ENCODE results near the gene ITGA6.
"Not testable (repeated sequence)": the region's sequence is repeated elsewhere in the genome, so short reads cannot be mapped to it uniquely, and the experiment has no call there.

The ITGA6 gene

DNA sequence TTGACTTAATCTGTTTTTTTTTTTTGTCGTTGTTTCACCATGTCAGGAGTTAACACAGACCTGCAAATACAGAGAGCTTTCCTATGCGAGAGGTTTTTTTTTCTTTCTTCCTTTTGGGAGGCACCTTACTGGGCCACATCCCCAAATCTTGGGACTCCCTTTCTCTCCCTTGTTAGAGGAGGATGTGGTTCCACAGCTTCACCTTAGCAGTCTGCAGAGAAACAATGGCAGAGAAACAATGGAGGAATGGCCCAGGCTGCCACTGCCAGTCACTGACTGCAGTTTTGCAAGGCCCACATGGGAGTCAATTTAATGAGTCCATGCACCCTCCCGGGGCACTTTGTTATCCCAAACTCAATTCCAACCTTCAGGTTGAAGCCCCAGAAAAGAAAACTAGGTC lies 107.7 kb downstream of the ITGA6 start:
- no peak for DNase-seq (ENCODE audit: low read depth in 1 of 2, low spot score in 1 of 2)
- in situ Hi-C loops (cut with HindIII; ENCODE audit: low pct_unique_long_range_greater_than_20kb, low sequenced_read_pairs): no loop called here
- TF ChIP-seq JUND (IDR thresholded peaks at IDR 0.05; ENCODE audit: low read depth): no peak

DNA sequence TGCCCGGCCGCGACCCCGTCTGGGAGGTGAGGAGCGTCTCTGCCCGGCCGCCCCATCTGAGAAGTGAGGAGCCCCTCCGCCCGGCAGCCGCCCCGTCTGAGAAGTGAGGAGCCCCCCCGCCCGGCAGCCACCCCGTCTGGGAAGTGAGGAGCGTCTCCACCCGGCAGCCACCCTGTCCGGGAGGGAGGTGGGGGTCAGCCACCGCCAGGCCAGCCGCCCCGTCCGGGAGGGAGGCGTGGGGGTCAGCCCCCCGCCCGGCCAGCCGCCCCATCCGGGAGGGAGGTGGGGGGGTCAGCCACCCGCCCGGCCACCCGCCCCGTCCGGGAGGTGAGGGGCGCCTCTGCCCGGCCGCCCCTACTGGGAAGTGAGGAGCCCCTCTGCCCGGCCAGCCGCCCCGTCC lies 110.5 kb downstream of the ITGA6 start:
- in situ Hi-C loops (cut with HindIII; ENCODE audit: low pct_unique_long_range_greater_than_20kb, low sequenced_read_pairs): not testable (repeated sequence)

DNA sequence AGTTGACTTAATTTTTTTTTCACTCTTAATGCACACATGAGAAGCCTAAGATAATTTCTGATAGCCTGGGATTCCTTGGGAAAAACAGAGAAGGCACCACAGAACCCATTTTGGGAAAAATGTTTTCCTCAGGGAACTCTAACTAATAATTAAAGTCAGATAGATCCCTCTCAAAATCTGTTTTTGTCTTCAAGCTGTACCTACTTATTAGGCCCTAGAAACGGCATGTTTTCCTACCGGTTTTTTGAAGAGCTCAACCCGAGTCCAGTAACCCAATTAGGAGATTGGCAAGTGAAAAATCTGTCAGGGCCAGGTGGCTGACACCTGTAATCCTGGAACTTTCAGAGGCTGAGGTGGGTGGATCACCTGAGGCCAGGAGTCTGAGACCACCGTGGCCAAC lies 112.4 kb downstream of the ITGA6 start:
- TF ChIP-seq JUND (IDR thresholded peaks at IDR 0.05; ENCODE audit: low read depth): no peak
- in situ Hi-C loops (cut with HindIII; ENCODE audit: low pct_unique_long_range_greater_than_20kb, low sequenced_read_pairs): no loop called here
- DNase-seq (ENCODE audit: low read depth in 1 of 2, low spot score in 1 of 2): no peak

More for the DNA sequence above, 110.5 kb downstream of the ITGA6 start:
- DNase-seq (ENCODE audit: low read depth in 1 of 2, low spot score in 1 of 2): not testable (repeated sequence)

GRCh38 chr2:172540421-172540820 lies 113.0 kb downstream of the ITGA6 start:
- in situ Hi-C loops (cut with HindIII; ENCODE audit: low pct_unique_long_range_greater_than_20kb, low sequenced_read_pairs): no loop called here
- no peak for DNase-seq (ENCODE audit: low read depth in 1 of 2, low spot score in 1 of 2)
- TF ChIP-seq JUND (IDR thresholded peaks at IDR 0.05; ENCODE audit: low read depth): no peak

DNA sequence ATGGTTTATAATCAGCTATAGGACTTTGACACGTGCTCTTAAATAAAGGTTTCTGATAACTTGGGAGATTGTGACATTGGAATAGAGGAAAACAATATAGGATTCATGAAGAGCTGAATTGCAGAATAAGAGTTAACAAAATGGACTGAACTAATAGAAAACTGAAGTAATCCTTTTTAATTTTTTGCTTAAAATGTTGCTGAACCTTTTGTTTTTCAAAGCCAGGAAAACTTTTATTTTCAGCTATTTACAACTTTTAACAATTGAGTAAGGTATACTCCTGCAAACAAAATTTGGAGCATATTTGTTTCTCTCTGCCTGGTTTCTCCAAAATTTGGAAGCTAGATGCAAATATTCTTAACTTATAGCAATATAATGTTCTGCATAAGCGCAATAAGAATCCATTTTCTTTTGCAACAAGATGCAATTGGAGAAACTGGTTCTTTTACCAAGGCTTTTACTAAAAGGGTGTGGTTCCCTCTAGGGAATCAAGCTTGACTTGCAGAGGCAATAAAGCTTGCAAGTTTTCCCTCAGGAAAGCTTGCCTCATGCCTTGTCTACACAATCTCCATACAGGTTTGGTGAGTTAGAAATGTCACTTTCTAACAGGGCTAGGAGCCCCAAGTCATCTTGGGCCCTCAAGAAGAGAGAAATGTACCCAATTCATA lies 118.2 kb downstream of the ITGA6 start:
- TF ChIP-seq JUND (IDR thresholded peaks at IDR 0.05; ENCODE audit: low read depth): no peak
- peak in 1 of 2 experiments; percentile 66 for DNase-seq (ENCODE audit: low read depth in 1 of 2, low spot score in 1 of 2)
- in situ Hi-C loops (cut with HindIII; ENCODE audit: low pct_unique_long_range_greater_than_20kb, low sequenced_read_pairs): no loop called here

- in situ Hi-C loops (cut with HindIII; ENCODE audit: low pct_unique_long_range_greater_than_20kb, low sequenced_read_pairs): no loop called here
- no peak for TF ChIP-seq JUND (IDR thresholded peaks at IDR 0.05; ENCODE audit: low read depth)
- DNase-seq (ENCODE audit: low read depth in 1 of 2, low spot score in 1 of 2): no peak
Observed at GRCh38 chr2:172549131-172549530, 121.7 kb downstream of the ITGA6 start.

DNA sequence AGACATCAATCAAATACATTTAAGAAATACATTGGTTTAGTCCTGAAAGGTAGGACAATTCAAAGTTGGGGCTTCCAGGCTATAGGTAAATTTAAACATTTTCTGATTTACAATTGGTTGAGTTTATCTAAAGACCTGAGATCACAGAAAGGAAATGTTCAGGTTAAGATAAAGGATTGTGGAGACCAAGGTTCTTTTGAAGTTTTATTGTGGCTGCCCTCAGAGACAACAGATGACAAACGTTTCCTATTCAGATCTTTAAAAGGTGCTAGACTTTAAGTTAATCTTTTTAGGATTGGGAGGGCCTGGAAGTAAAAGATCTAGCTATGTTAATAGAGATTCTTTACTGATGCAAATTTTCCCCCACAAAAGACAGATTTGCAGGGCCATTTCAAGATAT lies 122.4 kb downstream of the ITGA6 start:
- in situ Hi-C loops (cut with HindIII; ENCODE audit: low pct_unique_long_range_greater_than_20kb, low sequenced_read_pairs); DNase-seq (ENCODE audit: low read depth in 1 of 2, low spot score in 1 of 2): not testable (repeated sequence)

- in situ Hi-C loops (cut with HindIII; ENCODE audit: low pct_unique_long_range_greater_than_20kb, low sequenced_read_pairs): no loop called here
- no peak for DNase-seq (ENCODE audit: low read depth in 1 of 2, low spot score in 1 of 2)
- TF ChIP-seq JUND (IDR thresholded peaks at IDR 0.05; ENCODE audit: low read depth): no peak
Observed at GRCh38 chr2:172550419-172550818, 123.0 kb downstream of the ITGA6 start.

GRCh38 chr2:172551271-172551670 lies 123.9 kb downstream of the ITGA6 start:
- no peak for TF ChIP-seq JUND (IDR thresholded peaks at IDR 0.05; ENCODE audit: low read depth)
- no peak for DNase-seq (ENCODE audit: low read depth in 1 of 2, low spot score in 1 of 2)
- in situ Hi-C loops (cut with HindIII; ENCODE audit: low pct_unique_long_range_greater_than_20kb, low sequenced_read_pairs): no loop called here

DNA sequence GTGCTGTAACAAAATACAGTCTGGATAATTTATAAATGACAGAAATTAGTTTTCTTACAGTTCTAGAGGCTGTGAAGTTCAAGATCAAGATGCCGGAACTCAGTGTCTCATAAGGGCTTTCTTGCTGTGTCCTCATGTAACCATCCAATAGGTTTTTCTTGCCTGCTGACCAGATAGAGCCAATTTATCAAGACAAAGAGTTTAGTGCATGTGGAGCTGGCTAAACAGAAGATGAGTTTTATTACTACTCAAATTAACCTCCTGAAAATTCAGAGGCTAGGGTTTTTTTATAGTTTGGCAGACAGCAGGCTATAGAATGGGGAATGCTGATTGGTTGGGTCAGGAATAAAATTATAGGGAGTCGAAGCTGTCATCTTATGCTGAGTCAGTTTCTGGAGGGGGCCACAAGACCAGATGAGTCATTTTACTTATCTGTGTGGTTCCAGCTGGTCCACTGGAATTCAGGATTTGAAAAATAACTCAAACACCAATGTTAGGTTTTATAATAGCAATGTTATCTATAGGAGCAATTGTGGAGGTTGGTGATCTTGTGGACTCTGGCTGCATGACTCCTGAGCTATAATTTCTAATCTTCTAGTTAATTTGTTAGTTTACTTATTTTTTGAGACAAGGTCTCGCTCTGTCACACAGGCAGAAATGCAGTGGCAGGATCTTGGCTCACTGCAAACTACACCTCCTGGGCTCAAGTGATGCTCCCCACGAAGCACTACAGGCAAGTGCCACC lies 125.3 kb downstream of the ITGA6 start:
- in situ Hi-C loops (cut with HindIII; ENCODE audit: low pct_unique_long_range_greater_than_20kb, low sequenced_read_pairs): no loop called here
- DNase-seq (ENCODE audit: low read depth in 1 of 2, low spot score in 1 of 2): no peak
- no peak for TF ChIP-seq JUND (IDR thresholded peaks at IDR 0.05; ENCODE audit: low read depth)

- no peak for DNase-seq (ENCODE audit: low read depth in 1 of 2, low spot score in 1 of 2)
- in situ Hi-C loops (cut with HindIII; ENCODE audit: low pct_unique_long_range_greater_than_20kb, low sequenced_read_pairs): no loop called here
- no peak for TF ChIP-seq JUND (IDR thresholded peaks at IDR 0.05; ENCODE audit: low read depth)
Observed at GRCh38 chr2:172554352-172555271, 127.2 kb downstream of the ITGA6 start.

DNA sequence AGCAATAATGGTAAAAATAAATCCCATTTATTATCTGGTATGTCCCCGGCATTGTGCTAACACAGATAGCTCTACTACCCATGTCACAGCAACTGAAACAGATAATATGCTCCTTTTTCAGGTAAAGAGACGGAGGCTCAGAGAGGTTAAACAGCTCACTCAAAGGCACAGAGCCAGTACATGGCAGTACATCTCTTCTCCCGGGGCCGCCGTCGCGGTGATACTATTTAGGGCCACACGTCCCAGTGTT lies 127.8 kb downstream of the ITGA6 start:
- DNase-seq (ENCODE audit: low read depth in 1 of 2, low spot score in 1 of 2): no peak
- TF ChIP-seq JUND (IDR thresholded peaks at IDR 0.05; ENCODE audit: low read depth): no peak
- in situ Hi-C loops (cut with HindIII; ENCODE audit: low pct_unique_long_range_greater_than_20kb, low sequenced_read_pairs): no loop called here
